Measurements from ENCODE around the gene NUP54.

NUP54 gene

DNA sequence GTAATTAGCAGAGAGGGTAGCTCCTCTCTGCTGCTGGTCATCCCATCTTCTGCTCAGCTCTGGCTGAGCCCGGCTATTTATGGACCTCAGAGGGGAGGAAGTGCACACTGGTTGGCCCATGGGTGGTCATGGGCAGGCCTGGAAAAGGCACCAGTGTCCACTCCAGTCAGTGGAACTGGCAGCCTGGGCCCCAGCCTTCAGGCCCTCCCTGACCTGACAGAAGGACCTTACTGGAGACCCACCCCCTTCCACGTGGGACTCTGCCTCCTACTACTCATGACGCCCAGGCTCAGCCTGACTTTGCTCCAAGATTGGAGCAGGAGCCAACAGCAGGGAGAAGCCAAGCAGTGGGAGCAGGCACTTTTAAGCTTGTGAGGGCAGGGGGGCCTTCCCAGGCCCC, 81.7 kb downstream of the NUP54 start:
- DNase-seq: no peak
